Naive thymus-derived CD4-positive, alpha-beta T cell (primary cell): ENCODE measurements around the gene RNU2-63P. TPM values are rescaled to one million over a fixed set of nuclear protein-coding genes. Genes with fewer than 3 reads are reported as not detected.
"Not testable (repeated sequence)": the region's sequence is repeated elsewhere in the genome, so short reads cannot be mapped to it uniquely, and the experiment has no call there.

Source experiments
- ATAC-seq: fragments of 150-1000 bp; cut with Tn5 transposase; 2 replicates; pipeline ENCODE4 v1.10.0; 2021; ENCODE audit warnings: mild to moderate bottlenecking, moderate library complexity
- CTCF ChIA-PET: fragments of 350-600 bp; sonication (Branson Sonifier 250); formaldehyde crosslinking; loops from one replicate; lab custom pipeline; 2021; ENCODE audit warnings: antibody characterized with exemption; lab: Charles Lee
- POLR2A ChIA-PET: fragments of 350-600 bp; sonication (Branson Sonifier 250); formaldehyde crosslinking; loops from one replicate; lab custom pipeline; 2021; ENCODE audit warnings: antibody characterized with exemption, inconsistent platforms; lab: Charles Lee
- DNase-seq, 9 donors: peaks; one replicate each; pipeline versions ENCODE4 v3.0.0 to v3.0.0-alpha.2; 2020 to 2022; ENCODE audit warnings: mixed read lengths in 1 of 9
- H3K27ac ChIP-seq: one replicate; pipeline ENCODE4 v1.7.0; 2013; ENCODE audit warnings: mild to moderate bottlenecking, low read depth, low read length, moderate library complexity
- H3K27me3 ChIP-seq, 2 donors: one replicate each; pipeline ENCODE4 v1.7.0; 2013; ENCODE audit warnings: low read length in 2 of 2, mild to moderate bottlenecking in 2 of 2, moderate library complexity in 2 of 2; ENCODE audit not compliant: control insufficient read depth in 2 of 2, insufficient read depth in 2 of 2
- H3K36me3 ChIP-seq, 3 experiments: 1 replicate in 2 of 3; 2 replicates in 1 of 3; pipeline ENCODE4 v1.7.0; 2013; ENCODE audit warnings: low read length in 3 of 3, mild to moderate bottlenecking in 3 of 3, moderate library complexity in 1 of 3; ENCODE audit not compliant: insufficient read depth in 3 of 3, control insufficient read depth in 2 of 3
- H3K4me1 ChIP-seq, 2 donors: one replicate each; pipeline ENCODE4 v1.7.0; 2013; ENCODE audit warnings: low read length in 2 of 2, mild to moderate bottlenecking in 2 of 2, moderate library complexity in 1 of 2; ENCODE audit not compliant: control insufficient read depth in 2 of 2, insufficient read depth in 2 of 2
- H3K4me3 ChIP-seq: 2 replicates; pipeline ENCODE4 v1.7.0; 2013; ENCODE audit warnings: mild to moderate bottlenecking, low read length
- H3K9me3 ChIP-seq, 3 experiments: 1 replicate in 2 of 3; 2 replicates in 1 of 3; pipeline ENCODE4 v1.7.0; 2013; ENCODE audit warnings: low read length in 3 of 3; ENCODE audit not compliant: control insufficient read depth in 2 of 3
- H3K27ac Mint-ChIP-seq, 9 donors: one replicate each; pipeline ENCODE4 v1.8.0; 2020 to 2022; ENCODE audit warnings: mixed read lengths in 9 of 9, mild to moderate bottlenecking in 8 of 9, moderate library complexity in 5 of 9, inconsistent platforms in 2 of 9
- H3K27me3 Mint-ChIP-seq, 5 donors: one replicate each; pipeline ENCODE4 v1.8.0; 2021 to 2022; ENCODE audit warnings: mixed read lengths in 5 of 5, mild to moderate bottlenecking in 1 of 5
- H3K36me3 Mint-ChIP-seq, 5 donors: one replicate each; pipeline ENCODE4 v1.8.0; 2020 to 2022; ENCODE audit warnings: mixed read lengths in 5 of 5, mild to moderate bottlenecking in 3 of 5, inconsistent platforms in 1 of 5
- H3K4me1 Mint-ChIP-seq, 7 donors: one replicate each; pipeline ENCODE4 v1.8.0; 2020 to 2022; ENCODE audit warnings: mixed read lengths in 7 of 7, mild to moderate bottlenecking in 3 of 7, inconsistent platforms in 1 of 7
- H3K4me3 Mint-ChIP-seq, 10 donors: one replicate each; pipeline ENCODE4 v1.8.0; 2020 to 2022; ENCODE audit warnings: mild to moderate bottlenecking in 10 of 10, mixed read lengths in 10 of 10, moderate library complexity in 6 of 10, inconsistent platforms in 2 of 10
- H3K9me3 Mint-ChIP-seq, 11 donors: one replicate each; pipeline ENCODE4 v1.8.0; 2020 to 2022; ENCODE audit warnings: mixed read lengths in 11 of 11, mild to moderate bottlenecking in 4 of 11, inconsistent platforms in 1 of 11, moderate library complexity in 1 of 11
- intact Hi-C, 2 donors: fragments of 100-400 bp; cut with micrococcal nuclease; formaldehyde crosslinking; loops; one replicate each; pipeline ENCODE4 v1.15.1; 2023
- polyA plus RNA-seq, 2 donors: library from polyadenylated mRNA; unstranded; fragments of 300-500 nt; fragmentation: Illumina TruSeq; gene quantifications; one replicate each; pipeline ENCODE4 v1.2.3, GENCODE V29; 2021
- total RNA-seq, 6 experiments: library from RNA in 5 of 6; stranded (reverse) in 5 of 6; gene quantifications; 1 replicate in 5 of 6; 2 replicates in 1 of 6; pipeline ENCODE4 v1.2.3 and lab custom pipeline; 2021 to 2026

Gene RNU2-63P
- total and polyA plus RNA-seq, 7 experiments from 2014 or later: 12.4 to 28.7 (median 15.5) TPM; not detected in 3

- H3K4me3 ChIP-seq, H3K27ac Mint-ChIP-seq, POLR2A ChIA-PET, H3K27me3 Mint-ChIP-seq, H3K36me3 Mint-ChIP-seq, H3K4me3 Mint-ChIP-seq, H3K9me3 Mint-ChIP-seq, ATAC-seq, DNase-seq, CTCF ChIA-PET, H3K36me3 ChIP-seq, H3K27me3 ChIP-seq, H3K27ac ChIP-seq, H3K4me1 ChIP-seq, H3K4me1 Mint-ChIP-seq, H3K9me3 ChIP-seq: not testable (repeated sequence)
- intact Hi-C loops: loop anchor here in 1 of 2 donors (5.0 kb wide), 1 partner anchor 533 kb away; no protein-coding TSS in a partner anchor
Observed at GRCh38 chr2:88000474-88000873, 15.9 kb downstream of the RNU2-63P start.

- H3K4me3 Mint-ChIP-seq: no peak overlapping the region
- H3K36me3 ChIP-seq: no peaks in the 10 kb centered on the region
- no peaks in the 10 kb centered on the region for H3K9me3 Mint-ChIP-seq
- CTCF ChIA-PET: no interaction called here
- no peaks in the 10 kb centered on the region for H3K9me3 ChIP-seq
- H3K27ac Mint-ChIP-seq: no peak overlapping the region
- POLR2A ChIA-PET: no interaction called here
- ATAC-seq (peak; percentile 31), DNase-seq (no peak)
- H3K27me3 ChIP-seq: no peaks in the 10 kb centered on the region
- H3K4me3 ChIP-seq: no peak overlapping the region
- H3K36me3 Mint-ChIP-seq: no peaks in the 10 kb centered on the region
- intact Hi-C loops: no loop called here
- H3K27me3 Mint-ChIP-seq: peaks cover 0 to 2% (median 0%) of the 10 kb centered on the region in 5 donors
- peaks cover 0 to 2% (median 0%) of the 10 kb centered on the region in 7 donors for H3K4me1 Mint-ChIP-seq
- H3K4me1 ChIP-seq: no peaks in the 10 kb centered on the region
- no peak overlapping the region for H3K27ac ChIP-seq
Observed at GRCh38 chr2:87996570-87996969, 19.8 kb downstream of the RNU2-63P start.

- ChIA-PET POLR2A (no interaction called here), CTCF (no interaction called here)
- H3K36me3 Mint-ChIP-seq: no peaks in the 10 kb centered on the region
- H3K27ac ChIP-seq: no peak overlapping the region
- no peak overlapping the region for H3K27ac Mint-ChIP-seq
- no peaks in the 10 kb centered on the region for H3K36me3 ChIP-seq
- H3K9me3 Mint-ChIP-seq: no peaks in the 10 kb centered on the region
- DNase-seq (no peak), ATAC-seq (no peak)
- no peaks in the 10 kb centered on the region for H3K27me3 ChIP-seq
- H3K4me1 ChIP-seq: no peaks in the 10 kb centered on the region
- H3K27me3 Mint-ChIP-seq: peaks cover 0 to 2% (median 0%) of the 10 kb centered on the region in 5 donors
- no peak overlapping the region for H3K4me3 Mint-ChIP-seq
- intact Hi-C loops: no loop called here
- H3K9me3 ChIP-seq: no peaks in the 10 kb centered on the region
- H3K4me3 ChIP-seq: no peak overlapping the region
- H3K4me1 Mint-ChIP-seq: no peaks in the 10 kb centered on the region
Observed at GRCh38 chr2:87995756-87996155, 20.6 kb downstream of the RNU2-63P start.

GRCh38 chr2:87994304-87994850 lies 22.0 kb downstream of the RNU2-63P start:
- H3K9me3 Mint-ChIP-seq, H3K27ac ChIP-seq, CTCF ChIA-PET: not testable (repeated sequence)

GRCh38 chr2:87992569-87992968 lies 23.8 kb downstream of the RNU2-63P start:
- H3K27me3 Mint-ChIP-seq, H3K4me3 ChIP-seq, H3K9me3 ChIP-seq, H3K9me3 Mint-ChIP-seq, POLR2A ChIA-PET, H3K27ac ChIP-seq, H3K27me3 ChIP-seq, intact Hi-C loops, H3K36me3 Mint-ChIP-seq, H3K4me1 ChIP-seq, H3K36me3 ChIP-seq, CTCF ChIA-PET, H3K27ac Mint-ChIP-seq, ATAC-seq, H3K4me1 Mint-ChIP-seq, H3K4me3 Mint-ChIP-seq, DNase-seq: not testable (repeated sequence)

More at GRCh38 chr2:87994304-87994850, 22.0 kb downstream of the RNU2-63P start:
- POLR2A ChIA-PET, H3K27me3 ChIP-seq, H3K4me1 ChIP-seq, H3K36me3 Mint-ChIP-seq, DNase-seq, intact Hi-C loops, H3K4me3 ChIP-seq, H3K27ac Mint-ChIP-seq, H3K4me3 Mint-ChIP-seq, H3K4me1 Mint-ChIP-seq, ATAC-seq, H3K9me3 ChIP-seq, H3K36me3 ChIP-seq, H3K27me3 Mint-ChIP-seq: not testable (repeated sequence)

GRCh38 chr2:87987473-87987872 lies 28.9 kb downstream of the RNU2-63P start:
- POLR2A ChIA-PET, H3K27ac ChIP-seq, H3K4me1 Mint-ChIP-seq, H3K36me3 ChIP-seq, intact Hi-C loops, H3K9me3 ChIP-seq, H3K27me3 ChIP-seq, DNase-seq, H3K27ac Mint-ChIP-seq, H3K9me3 Mint-ChIP-seq, ATAC-seq, H3K4me3 ChIP-seq, H3K27me3 Mint-ChIP-seq, H3K4me1 ChIP-seq, H3K36me3 Mint-ChIP-seq, H3K4me3 Mint-ChIP-seq: not testable (repeated sequence)
- CTCF ChIA-PET: interaction anchor here (0.7 kb wide), 1 partner anchor 596 kb away, joined by 3 read pairs; no protein-coding TSS in a partner anchor

GRCh38 chr2:87985902-87986301 lies 30.4 kb downstream of the RNU2-63P start:
- POLR2A ChIA-PET: not testable (repeated sequence)

More at GRCh38 chr2:87985902-87986301, 30.4 kb downstream of the RNU2-63P start:
- H3K36me3 Mint-ChIP-seq, intact Hi-C loops, H3K9me3 ChIP-seq, H3K27ac Mint-ChIP-seq, H3K4me1 Mint-ChIP-seq, ATAC-seq, H3K27me3 ChIP-seq, H3K27ac ChIP-seq, H3K9me3 Mint-ChIP-seq, H3K4me1 ChIP-seq, H3K27me3 Mint-ChIP-seq, H3K4me3 ChIP-seq, CTCF ChIA-PET, H3K4me3 Mint-ChIP-seq, H3K36me3 ChIP-seq, DNase-seq: not testable (repeated sequence)
